Activated CD4-positive, alpha-beta memory T cell treated with anti-CD3 and anti-CD28 coated beads for 36 hours (primary cell): ENCODE results near the gene BBX. TPM values are rescaled to one million over a fixed set of nuclear protein-coding genes. Genes with fewer than 3 reads are reported as not detected.

Source experiments
- CTCF ChIA-PET: fragments of 350-600 bp; sonication (Branson Sonifier 250); formaldehyde crosslinking; loops from one replicate; lab custom pipeline; 2021; ENCODE audit warnings: antibody characterized with exemption, inconsistent platforms; lab: Charles Lee
- POLR2A ChIA-PET: fragments of 350-600 bp; sonication (Branson Sonifier 250); formaldehyde crosslinking; loops from one replicate; lab custom pipeline; 2021; ENCODE audit warnings: antibody characterized with exemption; lab: Charles Lee
- DNase-seq: peaks from one replicate; pipeline ENCODE4 v3.0.0-alpha.2; 2020
- H3K27ac Mint-ChIP-seq: one replicate; pipeline ENCODE4 v1.8.0; 2021; ENCODE audit warnings: mixed read lengths
- H3K27me3 Mint-ChIP-seq: one replicate; pipeline ENCODE4 v1.8.0; 2021; ENCODE audit warnings: mixed read lengths
- H3K36me3 Mint-ChIP-seq: one replicate; pipeline ENCODE4 v1.8.0; 2021; ENCODE audit warnings: mixed read lengths
- H3K4me1 Mint-ChIP-seq: one replicate; pipeline ENCODE4 v1.8.0; 2021; ENCODE audit warnings: low read depth, mixed read lengths
- H3K4me3 Mint-ChIP-seq: one replicate; pipeline ENCODE4 v1.8.0; 2021; ENCODE audit warnings: mild to moderate bottlenecking, mixed read lengths
- H3K9me3 Mint-ChIP-seq: one replicate; pipeline ENCODE4 v1.8.0; 2021; ENCODE audit warnings: mixed read lengths
- intact Hi-C: fragments of 100-400 bp; cut with micrococcal nuclease; formaldehyde crosslinking; loops from one replicate; pipeline ENCODE4 v1.15.1; 2023
- total RNA-seq, 2 experiments: library from RNA; stranded (reverse); gene quantifications; one replicate each; pipeline ENCODE4 v1.2.3, GENCODE V29; 2021

The BBX gene
- total RNA-seq, 2 experiments from 2014 or later: 39.9 to 40.9 TPM

DNA sequence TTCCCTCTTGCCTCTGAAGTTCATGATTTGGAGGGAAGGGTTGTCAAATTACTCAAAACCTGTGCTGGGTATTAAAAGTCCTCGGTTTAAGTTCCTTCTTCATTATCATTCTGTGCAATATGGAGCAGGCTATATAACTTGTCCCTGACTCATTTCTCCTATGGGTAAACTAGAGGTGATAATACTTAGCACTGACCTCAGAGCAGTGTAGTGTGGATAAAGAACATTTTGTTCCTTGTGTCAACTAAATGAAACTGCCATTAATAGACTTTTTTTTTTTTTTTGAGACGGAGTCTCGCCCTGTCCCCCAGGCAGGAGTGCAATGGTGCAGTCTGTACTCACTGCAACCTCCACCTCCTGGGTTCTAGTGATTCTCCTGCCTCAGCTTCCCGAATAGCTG, 2.2 kb upstream of the BBX start:
- ChIA-PET POLR2A (no interaction called here), CTCF (no interaction called here)
- intact Hi-C loops: loop anchor here (5.0 kb wide), 3 partner anchors 142 to 1317 kb away; partner anchors contain the start of gene IFT57
- Mint-ChIP-seq H3K36me3 (peaks cover 3% of the 10 kb centered on the region), H3K4me3 (no peak overlapping the region), H3K9me3 (no peaks in the 10 kb centered on the region), H3K4me1 (peaks cover 7% of the 10 kb centered on the region), H3K27ac (no peak overlapping the region), H3K27me3 (no peaks in the 10 kb centered on the region)
- no peak for DNase-seq

GRCh38 chr3:107521469-107522059, 1.2 kb upstream of the BBX start:
- ChIA-PET POLR2A (interaction anchor here (1.1 kb wide), 1 partner anchor 91 kb away, joined by 3 read pairs; no protein-coding TSS in a partner anchor), CTCF (interaction anchor here (1.1 to 1.7 kb wide), 2 partner anchors 92 to 100 kb away, joined by 3 to 4 read pairs; no protein-coding TSS in a partner anchor)

GRCh38 chr3:107523289-107523538, 452 bp downstream of the BBX start:
- ChIA-PET CTCF (interaction anchor here (1.1 kb wide), 1 partner anchor 92 kb away, joined by 3 read pairs; no protein-coding TSS in a partner anchor), POLR2A (interaction anchor here (1.0 kb wide), 1 partner anchor 13 kb away, joined by 3 read pairs; no protein-coding TSS in a partner anchor)
- H3K27me3 Mint-ChIP-seq: no peaks in the 10 kb centered on the region

More at GRCh38 chr3:107521469-107522059, 1.2 kb upstream of the BBX start:
- intact Hi-C loops: loop anchor here (1.0 to 5.0 kb wide), 7 partner anchors 91 to 1316 kb away; partner anchors contain the start of genes CD47 and IFT57
- Mint-ChIP-seq H3K27me3 (no peaks in the 10 kb centered on the region), H3K4me1 (peaks cover 14% of the 10 kb centered on the region), H3K9me3 (no peaks in the 10 kb centered on the region), H3K4me3 (no peak overlapping the region), H3K36me3 (peaks cover 4% of the 10 kb centered on the region), H3K27ac (no peak overlapping the region)
- DNase-seq: no peak

DNA sequence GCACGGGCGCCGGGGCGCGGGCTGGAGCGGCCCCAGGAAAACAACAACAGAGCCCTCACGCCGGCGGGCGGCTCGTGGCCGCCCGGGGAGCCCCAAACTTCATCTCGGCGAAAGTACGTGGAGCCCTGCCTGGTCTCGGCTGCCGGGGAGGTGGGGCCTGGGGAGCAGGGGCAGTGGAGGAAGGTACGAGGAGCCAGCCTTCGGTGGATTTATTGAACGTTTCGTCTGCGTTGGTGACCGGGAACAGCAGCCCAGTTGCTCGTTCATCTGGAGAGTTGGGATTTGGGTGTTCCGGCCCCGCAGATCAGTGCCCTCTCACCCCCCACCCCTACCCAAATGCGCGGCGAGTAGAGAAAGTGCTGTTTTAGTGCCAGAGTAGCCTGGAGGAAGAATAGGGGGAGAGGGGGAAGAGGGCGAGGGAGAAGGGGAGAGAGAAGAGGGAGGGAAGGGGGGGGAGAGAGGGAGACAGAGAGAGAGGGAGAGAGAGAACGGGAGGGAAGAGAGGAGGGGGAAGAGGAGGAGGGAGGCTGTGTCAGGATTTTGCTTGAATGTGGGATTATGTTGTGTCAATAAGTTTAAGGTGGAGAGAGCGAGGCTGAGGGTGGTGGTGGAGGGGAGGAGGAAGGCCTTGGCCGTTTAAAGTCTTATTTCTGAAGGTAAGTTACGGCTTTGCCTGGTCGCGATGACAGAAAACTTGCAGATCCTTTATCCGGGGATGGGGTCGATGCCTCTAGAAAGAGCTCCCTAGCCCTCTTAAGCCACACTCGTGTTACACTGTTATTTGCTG, 970 bp downstream of the BBX start:
- ChIA-PET POLR2A (interaction anchor here (0.5 to 0.9 kb wide), 2 partner anchors 28 to 92 kb away, joined by 3 to 6 read pairs; no protein-coding TSS in a partner anchor), CTCF (interaction anchor here (1.1 kb wide), 1 partner anchor 92 kb away, joined by 3 read pairs; no protein-coding TSS in a partner anchor)
- H3K27me3 Mint-ChIP-seq: no peaks in the 10 kb centered on the region
- intact Hi-C loops: loop anchor here (1.0 to 5.0 kb wide), 8 partner anchors 19 to 1314 kb away; partner anchors contain the start of genes CD47 and IFT57
- peaks cover 9% of the 10 kb centered on the region for H3K36me3 Mint-ChIP-seq
- peak; percentile 64 for DNase-seq
- H3K9me3 Mint-ChIP-seq: no peaks in the 10 kb centered on the region
- H3K4me3 Mint-ChIP-seq: peak overlapping the region; percentile 94
- H3K27ac Mint-ChIP-seq: peak overlapping the region; percentile 92
- H3K4me1 Mint-ChIP-seq: peaks cover 28% of the 10 kb centered on the region

More at GRCh38 chr3:107523289-107523538, 452 bp downstream of the BBX start:
- Mint-ChIP-seq H3K27ac (peak overlapping the region; percentile 95), H3K4me1 (peaks cover 27% of the 10 kb centered on the region), H3K9me3 (no peaks in the 10 kb centered on the region), H3K4me3 (peak overlapping the region; percentile 94), H3K36me3 (peaks cover 9% of the 10 kb centered on the region)
- intact Hi-C loops: loop anchor here (1.0 to 5.0 kb wide), 7 partner anchors 76 to 1314 kb away; partner anchors contain the start of genes CD47 and IFT57
- DNase-seq: no peak

GRCh38 chr3:107524326-107524840, 1.6 kb downstream of the BBX start:
- ChIA-PET CTCF (interaction anchor here (0.8 to 1.9 kb wide), 2 partner anchors 75 to 93 kb away, joined by 3 to 5 read pairs; no protein-coding TSS in a partner anchor), POLR2A (interaction anchor here (0.7 to 0.9 kb wide), 2 partner anchors 93 to 289 kb away, joined by 3 to 6 read pairs; no protein-coding TSS in a partner anchor)
- DNase-seq: no peak
- no peaks in the 10 kb centered on the region for H3K27me3 Mint-ChIP-seq
- H3K4me3 Mint-ChIP-seq: peak overlapping the region; percentile 94
- H3K36me3 Mint-ChIP-seq: peaks cover 9% of the 10 kb centered on the region
- no peaks in the 10 kb centered on the region for H3K9me3 Mint-ChIP-seq
- intact Hi-C loops: loop anchor here (2.0 to 5.0 kb wide), 4 partner anchors 18 to 1313 kb away; partner anchors contain the start of gene IFT57
- peak overlapping the region; percentile 92 for H3K27ac Mint-ChIP-seq
- peaks cover 30% of the 10 kb centered on the region for H3K4me1 Mint-ChIP-seq

DNA sequence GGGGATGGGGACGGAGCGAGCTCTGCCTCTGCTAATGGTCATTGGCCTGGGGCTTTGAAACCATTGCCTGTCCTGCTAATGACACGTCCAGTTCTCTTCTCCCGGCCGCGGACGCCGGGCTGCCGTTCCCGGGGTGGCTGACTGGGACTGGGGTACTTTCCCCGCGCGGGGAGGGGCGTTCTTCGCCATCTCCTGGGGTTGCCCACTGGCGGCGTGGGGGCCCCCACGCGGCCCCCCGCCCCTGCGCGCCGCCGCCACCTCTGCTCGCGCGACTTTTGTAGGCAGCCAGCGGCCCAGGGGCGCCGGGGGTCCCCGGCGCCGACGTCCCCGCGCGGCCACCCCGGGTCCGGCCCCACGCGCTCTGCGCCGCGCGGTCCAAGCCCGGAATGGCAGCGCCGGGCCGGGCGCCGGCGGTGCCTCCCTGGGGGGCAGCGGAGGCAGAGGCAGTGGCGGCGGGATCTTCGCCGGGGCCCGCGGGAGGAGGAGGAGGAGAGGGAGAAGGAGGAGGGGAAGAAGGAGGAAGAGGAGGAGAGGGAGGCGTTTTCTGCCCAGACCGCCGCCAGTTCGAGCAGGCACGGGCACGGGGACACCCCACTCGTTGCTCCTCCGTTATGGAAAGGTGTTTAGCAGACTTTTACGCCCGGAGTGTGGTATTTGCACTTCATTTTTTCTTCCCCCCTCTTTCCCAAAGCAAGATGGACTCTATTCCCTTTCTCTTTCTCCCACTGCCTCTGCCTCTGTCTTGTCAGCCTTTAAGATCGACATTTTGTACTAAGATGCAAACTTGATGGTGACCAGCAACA, 2.3 kb downstream of the BBX start:
- Mint-ChIP-seq H3K4me1 (peaks cover 33% of the 10 kb centered on the region), H3K36me3 (peaks cover 9% of the 10 kb centered on the region), H3K27me3 (no peaks in the 10 kb centered on the region), H3K9me3 (no peaks in the 10 kb centered on the region), H3K4me3 (peak overlapping the region; percentile 96), H3K27ac (peak overlapping the region; percentile 92)
- intact Hi-C loops: loop anchor here (2.0 to 5.0 kb wide), 4 partner anchors 18 to 1312 kb away; partner anchors contain the start of gene IFT57
- POLR2A ChIA-PET: interaction anchor here (0.7 to 0.9 kb wide), 2 partner anchors 94 to 289 kb away, joined by 3 to 6 read pairs; no protein-coding TSS in a partner anchor
- peak; percentile 57 for DNase-seq
- CTCF ChIA-PET: interaction anchor here (0.8 to 1.9 kb wide), 2 partner anchors 74 to 93 kb away, joined by 3 to 5 read pairs; no protein-coding TSS in a partner anchor

DNA sequence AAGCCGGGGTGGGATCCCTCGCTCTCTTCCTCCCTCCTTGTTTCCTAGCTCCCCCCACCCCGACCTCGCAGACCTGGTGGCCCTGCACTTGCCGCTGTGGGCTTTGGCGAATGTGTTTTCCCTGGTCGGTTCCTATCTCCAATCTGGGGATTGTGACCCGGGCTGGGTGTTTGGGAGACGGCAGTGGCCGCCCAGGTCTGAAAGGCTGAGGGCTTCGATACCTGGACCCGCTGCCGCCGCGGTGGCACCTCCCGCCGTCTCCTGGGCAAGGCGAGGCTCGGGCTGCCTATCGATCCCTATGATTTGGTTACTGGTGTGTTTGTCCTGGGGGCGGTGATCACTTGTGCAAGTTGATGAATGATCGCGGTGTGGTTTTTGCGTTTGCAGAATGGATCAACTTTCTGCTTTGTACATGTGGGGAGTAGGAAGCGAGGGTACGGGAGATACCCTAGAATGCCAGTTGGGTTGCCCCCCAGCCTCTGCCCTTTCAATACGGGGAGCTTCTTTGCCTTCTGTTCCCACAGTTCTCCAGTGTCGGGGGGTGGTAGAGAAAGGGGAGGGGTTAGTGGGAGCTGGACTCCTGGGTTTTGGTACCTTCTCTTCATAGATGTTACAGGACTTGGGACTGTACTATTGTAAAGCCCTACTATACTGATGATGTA, 3.0 kb downstream of the BBX start:
- POLR2A ChIA-PET: no interaction called here
- DNase-seq: peak; percentile 42
- no peaks in the 10 kb centered on the region for H3K27me3 Mint-ChIP-seq
- peaks cover 9% of the 10 kb centered on the region for H3K36me3 Mint-ChIP-seq
- intact Hi-C loops: loop anchor here (2.0 kb wide), 1 partner anchor 17 kb away; no protein-coding TSS in a partner anchor
- peaks cover 33% of the 10 kb centered on the region for H3K4me1 Mint-ChIP-seq
- CTCF ChIA-PET: interaction anchor here (1.9 kb wide), 1 partner anchor 73 kb away, joined by 5 read pairs; no protein-coding TSS in a partner anchor
- peak overlapping the region; percentile 81 for H3K27ac Mint-ChIP-seq
- peak overlapping the region; percentile 96 for H3K4me3 Mint-ChIP-seq
- H3K9me3 Mint-ChIP-seq: no peaks in the 10 kb centered on the region

DNA sequence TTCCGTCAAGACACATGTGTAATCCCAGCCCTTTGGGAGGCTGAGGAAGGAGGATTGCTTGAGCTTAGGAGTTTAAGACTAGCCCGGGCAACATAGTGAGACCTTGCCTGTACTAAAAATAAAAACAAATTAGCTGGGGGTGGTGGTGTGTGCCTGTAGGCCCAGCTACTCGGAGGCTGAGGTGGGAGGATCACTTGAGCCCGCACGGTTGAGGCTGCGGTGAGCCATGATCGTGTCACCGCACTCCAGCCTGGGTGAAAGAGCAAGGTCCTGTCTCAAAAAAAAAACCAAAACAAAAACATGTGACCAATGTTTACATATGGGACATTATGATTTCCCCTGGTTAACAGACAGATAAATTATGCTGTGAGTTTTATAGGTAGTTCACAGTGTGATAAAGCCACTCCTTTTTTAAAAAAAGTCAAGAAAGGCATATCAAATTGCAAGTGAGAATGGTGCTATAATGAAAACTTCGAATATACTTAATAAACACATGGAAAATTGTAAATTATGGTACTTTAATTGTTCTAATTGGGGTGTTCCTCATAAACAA, 9.2 kb downstream of the BBX start:
- ChIA-PET CTCF (no interaction called here), POLR2A (interaction anchor here (1.5 kb wide), 1 partner anchor 23 kb away, joined by 3 read pairs; no protein-coding TSS in a partner anchor)
- Mint-ChIP-seq H3K4me1 (peaks cover 20% of the 10 kb centered on the region), H3K9me3 (no peaks in the 10 kb centered on the region), H3K27me3 (no peaks in the 10 kb centered on the region), H3K36me3 (peaks cover 5% of the 10 kb centered on the region), H3K27ac (no peak overlapping the region), H3K4me3 (no peak overlapping the region)
- intact Hi-C loops: no loop called here
- no peak for DNase-seq

- CTCF ChIA-PET: no interaction called here
- intact Hi-C loops: no loop called here
- no peaks in the 10 kb centered on the region for H3K27me3 Mint-ChIP-seq
- H3K27ac Mint-ChIP-seq: no peak overlapping the region
- peaks cover 4% of the 10 kb centered on the region for H3K36me3 Mint-ChIP-seq
- H3K9me3 Mint-ChIP-seq: no peaks in the 10 kb centered on the region
- H3K4me1 Mint-ChIP-seq: peaks cover 17% of the 10 kb centered on the region
- POLR2A ChIA-PET: no interaction called here
- DNase-seq: no peak
- H3K4me3 Mint-ChIP-seq: no peak overlapping the region
Measured at GRCh38 chr3:107540857-107541256, 18.1 kb downstream of the BBX start.

DNA sequence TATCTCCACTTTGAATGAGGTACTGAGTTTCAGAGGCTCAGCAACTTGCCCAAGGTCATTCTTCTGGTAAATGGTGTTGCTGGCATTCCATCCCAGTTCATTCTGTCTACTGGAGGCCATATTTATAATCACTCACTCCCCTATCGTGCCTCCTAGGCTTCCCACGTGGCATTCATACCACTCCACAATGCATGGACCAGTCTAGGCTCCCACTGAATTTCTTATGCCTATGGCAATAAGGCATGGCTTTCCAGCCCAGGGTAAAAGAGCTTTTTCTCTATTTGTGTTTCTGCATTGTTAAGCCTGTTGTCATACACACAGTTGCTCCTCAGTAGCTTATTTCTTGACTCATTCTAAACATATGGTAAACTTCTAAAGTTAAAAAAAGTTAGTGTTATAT, 19.9 kb downstream of the BBX start:
- intact Hi-C loops: loop anchor here (1.0 to 2.0 kb wide), 2 partner anchors 18 to 306 kb away; no protein-coding TSS in a partner anchor
- Mint-ChIP-seq H3K27me3 (no peaks in the 10 kb centered on the region), H3K4me3 (no peak overlapping the region), H3K4me1 (peaks cover 23% of the 10 kb centered on the region), H3K36me3 (peaks cover 2% of the 10 kb centered on the region), H3K9me3 (no peaks in the 10 kb centered on the region), H3K27ac (no peak overlapping the region)
- CTCF ChIA-PET: interaction anchor here (0.8 to 1.0 kb wide), 2 partner anchors 270 to 306 kb away, joined by 4 to 5 read pairs; no protein-coding TSS in a partner anchor
- POLR2A ChIA-PET: no interaction called here
- no peak for DNase-seq
